ENCODE measurements around the gene CHST4.

The CHST4 gene

DNA sequence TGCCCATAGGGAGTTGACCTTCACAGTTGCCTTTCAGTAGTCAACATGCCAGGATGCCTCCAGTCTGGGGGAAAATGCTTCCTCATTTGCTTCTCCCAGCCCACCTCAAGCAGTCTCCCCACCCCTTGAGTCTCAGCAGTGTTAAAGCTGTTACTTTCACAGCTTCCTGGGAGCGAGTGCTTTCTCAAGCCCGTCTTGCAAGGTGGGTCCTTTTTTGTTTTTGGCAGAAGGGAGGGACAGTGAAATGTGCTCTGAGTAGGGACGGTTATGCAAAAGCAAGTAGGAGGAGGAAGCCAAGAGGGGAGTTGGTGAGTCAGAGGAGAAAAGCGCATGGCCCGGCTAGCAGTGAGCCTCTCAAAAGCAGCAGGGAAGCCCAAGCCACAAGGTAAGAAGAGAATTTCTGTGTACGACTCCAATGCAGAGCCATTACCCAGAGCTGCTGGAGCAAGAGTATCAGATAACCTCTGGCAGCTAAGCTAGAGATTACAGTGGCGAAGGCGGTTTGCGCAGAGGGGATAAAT lies at the start of gene CHST4:
CHST4 (plus strand) TSS at position 316 of the 521 bp plus-strand sequence. CDS start 10,252 bp downstream, outside the sequence.
- Histone ChIP-seq H3K36me3 (ENCODE audit: control insufficient read depth, insufficient read depth, low read length) (no peaks in the 10 kb centered on the region), H3K27ac (ENCODE audit: low read length) (peak within 1 kb of the TSS; percentile 32), H3K4me1 (ENCODE audit: control insufficient read depth, insufficient read depth, low read length) (peaks cover 6% of the 10 kb centered on the region; the same call in 1 of the 2 replicates), H3K27me3 (ENCODE audit: control insufficient read depth, insufficient read depth, low read length) (no peaks in the 10 kb centered on the region), H3K4me3 (ENCODE audit: low read length) (peak within 1 kb of the TSS; percentile 4; the same call in 1 of the 2 replicates), H3K9me3 (ENCODE audit: control insufficient read depth, insufficient read depth, low read length) (no peaks in the 10 kb centered on the region)
- DNase-seq (ENCODE audit: low read depth, low spot score) = peak; percentile 76
- no CpG with 5 or more reads among the region's 9 CpGs for WGBS (ENCODE audit: insufficient coverage, insufficient read length)

DNA sequence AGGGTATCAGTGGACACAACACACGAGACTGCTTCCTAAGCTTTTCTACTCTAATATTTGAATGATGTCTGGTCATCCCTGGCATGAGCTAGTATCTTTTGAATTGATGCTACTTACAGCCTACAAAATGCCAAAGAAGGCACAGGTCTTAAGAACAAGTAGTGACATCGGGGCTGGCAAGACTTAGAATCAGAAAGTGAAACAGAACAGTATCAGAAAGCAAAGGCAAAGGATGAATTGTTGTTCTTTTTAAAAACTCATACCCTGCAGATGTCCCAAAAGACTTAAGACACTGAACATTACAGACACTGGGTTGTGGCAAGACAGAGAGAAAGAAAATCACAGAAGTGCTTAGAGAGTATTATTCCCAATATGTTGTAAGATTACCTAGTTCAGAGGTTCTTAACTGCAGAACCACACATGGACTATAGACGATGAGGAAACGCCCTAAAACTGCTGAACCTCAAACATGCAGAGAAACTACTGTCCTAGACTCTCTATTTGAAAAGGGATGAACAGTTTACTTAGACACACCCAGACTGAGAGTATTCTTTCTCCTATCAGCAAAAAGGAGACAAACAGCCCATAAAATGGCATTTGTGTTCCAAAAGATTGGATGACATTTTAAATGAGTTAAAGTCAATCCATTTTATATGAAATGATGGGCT lies 49.6 kb upstream of the CHST4 start:
- no CpG with 5 or more reads among the region's 4 CpGs for WGBS (ENCODE audit: insufficient coverage, insufficient read length)
- H3K4me3 ChIP-seq (ENCODE audit: low read length) = no peak overlapping the region
- no peaks in the 10 kb centered on the region for H3K27me3 ChIP-seq (ENCODE audit: control insufficient read depth, insufficient read depth, low read length)
- H3K27ac ChIP-seq (ENCODE audit: low read length) = no peak overlapping the region
- no peak for DNase-seq (ENCODE audit: low read depth, low spot score)
- H3K36me3 ChIP-seq (ENCODE audit: control insufficient read depth, insufficient read depth, low read length) = peaks cover 2% of the 10 kb centered on the region; the same call in 1 of the 2 replicates
- H3K9me3 ChIP-seq (ENCODE audit: control insufficient read depth, insufficient read depth, low read length) = no peaks in the 10 kb centered on the region
- no peaks in the 10 kb centered on the region for H3K4me1 ChIP-seq (ENCODE audit: control insufficient read depth, insufficient read depth, low read length)

DNA sequence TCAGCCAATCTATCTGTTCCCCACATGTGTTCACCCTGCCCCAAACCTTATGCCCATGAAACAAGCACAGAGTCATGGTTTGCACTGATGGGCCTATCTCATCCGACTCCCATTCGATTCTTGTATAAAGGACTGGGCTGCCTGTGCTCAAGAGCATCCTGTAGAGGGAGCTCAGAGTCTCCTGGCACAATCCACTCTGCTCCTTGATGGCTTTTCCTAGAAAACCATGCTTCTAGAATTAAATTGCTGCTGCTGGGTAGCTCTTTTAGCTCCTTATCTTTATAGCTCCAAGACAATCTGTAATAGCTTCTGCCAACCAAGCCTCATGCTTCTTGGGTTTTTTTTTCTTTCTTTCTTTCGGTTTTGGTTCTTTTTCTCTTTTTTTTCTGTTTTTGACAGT lies 46.8 kb upstream of the CHST4 start:
- H3K4me3 ChIP-seq (ENCODE audit: low read length) = no peak overlapping the region
- DNase-seq (ENCODE audit: low read depth, low spot score) = no peak
- H3K36me3 ChIP-seq (ENCODE audit: control insufficient read depth, insufficient read depth, low read length) = peaks cover 2% of the 10 kb centered on the region; the same call in 1 of the 2 replicates
- no peaks in the 10 kb centered on the region for H3K9me3 ChIP-seq (ENCODE audit: control insufficient read depth, insufficient read depth, low read length)
- H3K27ac ChIP-seq (ENCODE audit: low read length) = no peak overlapping the region
- H3K27me3 ChIP-seq (ENCODE audit: control insufficient read depth, insufficient read depth, low read length) = no peaks in the 10 kb centered on the region
- H3K4me1 ChIP-seq (ENCODE audit: control insufficient read depth, insufficient read depth, low read length) = no peaks in the 10 kb centered on the region
- WGBS (ENCODE audit: insufficient coverage, insufficient read length) = no CpG with 5 or more reads among the region's 3 CpGs

DNA sequence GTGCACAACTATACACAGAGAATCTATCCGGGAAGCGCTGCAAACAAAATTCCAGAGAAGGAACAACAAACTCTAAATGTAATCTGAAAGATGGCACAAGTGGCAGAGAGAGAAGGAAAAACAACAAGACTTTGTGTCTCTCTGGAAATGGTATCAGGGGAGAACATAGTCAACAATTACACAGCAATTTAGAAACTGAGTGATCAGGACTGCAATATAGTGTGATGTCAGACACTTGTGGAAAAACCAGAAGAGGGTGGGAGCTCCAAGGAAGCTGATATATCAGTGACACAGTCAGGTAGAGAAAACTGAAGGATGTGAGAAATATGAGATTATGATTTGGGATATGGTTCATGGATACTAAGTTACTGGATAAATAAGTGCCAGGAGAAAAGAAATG lies 45.3 kb upstream of the CHST4 start:
- Histone ChIP-seq H3K36me3 (ENCODE audit: control insufficient read depth, insufficient read depth, low read length) (peaks cover 2% of the 10 kb centered on the region; the same call in 1 of the 2 replicates), H3K4me1 (ENCODE audit: control insufficient read depth, insufficient read depth, low read length) (no peaks in the 10 kb centered on the region), H3K27ac (ENCODE audit: low read length) (no peak overlapping the region), H3K4me3 (ENCODE audit: low read length) (no peak overlapping the region), H3K9me3 (ENCODE audit: control insufficient read depth, insufficient read depth, low read length) (no peaks in the 10 kb centered on the region), H3K27me3 (ENCODE audit: control insufficient read depth, insufficient read depth, low read length) (no peaks in the 10 kb centered on the region)
- DNase-seq (ENCODE audit: low read depth, low spot score) = no peak
- WGBS (ENCODE audit: insufficient coverage, insufficient read length) = no CpG with 5 or more reads among the region's 2 CpGs

DNA sequence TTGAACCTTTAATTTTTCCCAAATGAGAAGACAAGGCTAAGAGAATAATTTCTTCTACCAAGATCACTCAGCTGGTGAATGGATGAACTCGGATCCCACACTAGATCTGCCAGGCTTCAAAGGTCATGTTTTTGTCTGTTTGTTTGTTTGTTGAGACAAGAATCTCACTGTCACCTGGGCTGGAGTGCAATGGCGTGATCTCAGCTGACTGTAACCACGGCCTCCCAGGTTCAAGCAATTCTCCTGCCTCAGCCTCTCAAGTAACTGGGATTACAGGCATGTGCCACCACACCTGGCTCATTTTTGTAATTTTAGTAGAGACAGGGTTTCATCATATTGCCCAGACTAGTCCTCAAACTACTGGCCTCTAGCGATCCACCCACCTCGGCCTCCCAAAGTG lies 43.7 kb upstream of the CHST4 start:
- no peaks in the 10 kb centered on the region for H3K27me3 ChIP-seq (ENCODE audit: control insufficient read depth, insufficient read depth, low read length)
- no peak for DNase-seq (ENCODE audit: low read depth, low spot score)
- H3K4me1 ChIP-seq (ENCODE audit: control insufficient read depth, insufficient read depth, low read length) = no peaks in the 10 kb centered on the region
- no CpG with 5 or more reads among the region's 5 CpGs for WGBS (ENCODE audit: insufficient coverage, insufficient read length)
- no peaks in the 10 kb centered on the region for H3K9me3 ChIP-seq (ENCODE audit: control insufficient read depth, insufficient read depth, low read length)
- no peak overlapping the region for H3K4me3 ChIP-seq (ENCODE audit: low read length)
- H3K36me3 ChIP-seq (ENCODE audit: control insufficient read depth, insufficient read depth, low read length) = peaks cover 2% of the 10 kb centered on the region; the same call in 1 of the 2 replicates
- no peak overlapping the region for H3K27ac ChIP-seq (ENCODE audit: low read length)

DNA sequence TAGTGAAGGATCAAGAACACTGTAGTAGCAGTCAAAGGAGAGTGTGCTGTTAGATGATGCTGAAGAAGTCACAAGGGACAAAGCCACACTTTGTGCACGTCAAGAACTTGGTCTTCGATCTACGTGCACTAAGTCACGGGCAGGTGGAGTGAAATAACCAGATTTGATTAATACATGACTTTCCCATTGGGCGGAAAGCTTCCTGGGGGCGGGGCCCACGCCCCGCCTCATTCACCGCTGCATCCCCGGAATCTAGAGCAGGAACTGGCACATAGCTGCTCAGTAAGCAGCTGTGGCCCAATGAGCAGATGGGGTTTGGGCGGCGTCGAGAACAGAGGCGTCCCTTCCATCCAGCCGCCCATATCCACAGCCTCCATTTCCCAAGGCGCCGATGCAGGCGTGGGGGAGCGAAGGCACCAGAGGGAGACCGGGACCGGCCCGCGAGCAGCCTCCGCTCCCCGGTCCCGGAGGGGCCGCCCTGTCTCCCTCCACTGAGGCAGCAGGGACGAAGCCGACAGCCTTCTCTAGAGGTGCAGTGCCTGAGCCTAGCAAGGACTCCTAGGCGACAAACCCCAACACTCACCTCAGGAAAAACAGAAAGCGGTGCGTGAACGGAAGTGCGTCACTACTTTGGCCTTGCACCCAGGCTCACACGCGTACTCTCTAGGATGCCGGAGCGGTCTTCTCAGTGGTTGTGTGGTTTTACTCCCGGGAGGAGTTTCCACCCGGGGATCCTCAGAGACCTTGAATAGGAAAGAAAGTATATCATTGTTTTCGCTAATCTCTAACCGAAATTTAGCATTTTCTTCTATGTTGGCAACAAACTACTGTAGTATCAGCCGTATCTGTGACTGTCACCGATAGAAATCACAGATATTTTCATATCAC lies 42.0 kb upstream of the CHST4 start:
- WGBS (ENCODE audit: insufficient coverage, insufficient read length) = no CpG with 5 or more reads among the region's 44 CpGs
- Histone ChIP-seq H3K27ac (ENCODE audit: low read length) (no peak overlapping the region), H3K9me3 (ENCODE audit: control insufficient read depth, insufficient read depth, low read length) (no peaks in the 10 kb centered on the region), H3K36me3 (ENCODE audit: control insufficient read depth, insufficient read depth, low read length) (no peaks in the 10 kb centered on the region), H3K4me1 (ENCODE audit: control insufficient read depth, insufficient read depth, low read length) (no peaks in the 10 kb centered on the region), H3K4me3 (ENCODE audit: low read length) (peak overlapping the region; percentile 97), H3K27me3 (ENCODE audit: control insufficient read depth, insufficient read depth, low read length) (no peaks in the 10 kb centered on the region)
- no peak for DNase-seq (ENCODE audit: low read depth, low spot score)

DNA sequence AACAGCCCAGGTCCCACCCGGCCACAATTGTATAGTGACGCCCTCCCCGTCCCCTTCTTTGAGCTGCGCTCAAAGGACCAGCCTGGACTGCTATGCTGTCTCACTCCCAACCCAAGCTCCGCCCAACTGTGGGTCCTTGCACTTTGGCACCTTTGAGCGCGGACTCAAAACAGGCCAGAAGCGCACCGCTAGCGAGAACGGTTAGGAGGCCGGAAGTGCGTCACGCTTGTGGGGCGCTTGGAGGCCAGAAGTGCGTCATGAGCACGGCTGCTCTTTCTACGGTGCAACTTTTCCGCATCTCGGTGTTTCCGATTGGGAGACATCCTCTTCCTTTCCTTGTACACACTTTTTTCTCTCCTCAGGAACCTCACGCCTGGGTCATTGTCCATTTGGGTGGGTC lies 37.1 kb upstream of the CHST4 start, which contains the start of gene ZNF19:
ZNF19 (minus strand) TSS at position 203 of the 400 bp plus-strand sequence. CDS start 7,210 bp downstream, outside the sequence.
- no peak within 1 kb of the TSS for H3K4me3 ChIP-seq (ENCODE audit: low read length)

DNA sequence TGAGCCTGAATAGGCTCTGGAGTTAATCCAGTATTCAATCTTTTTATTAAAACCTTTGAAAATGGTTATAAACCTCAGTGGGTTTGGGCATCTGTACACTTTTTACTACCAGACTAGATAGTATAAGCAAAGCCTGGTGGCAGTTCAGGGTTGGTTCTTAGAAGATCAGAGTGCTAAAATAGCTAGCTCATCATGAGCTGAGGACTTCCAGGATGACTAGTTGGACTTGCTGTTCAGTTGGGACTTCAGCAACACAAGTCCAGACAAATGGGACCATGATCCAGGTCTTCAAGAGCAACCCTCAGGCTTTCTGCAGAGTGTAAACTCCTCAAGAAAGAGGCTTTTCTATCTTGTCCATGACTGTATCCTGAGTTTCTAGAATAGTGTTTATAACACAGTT lies 35.9 kb upstream of the CHST4 start:
- H3K36me3 ChIP-seq (ENCODE audit: control insufficient read depth, insufficient read depth, low read length) = no peaks in the 10 kb centered on the region
- no peak overlapping the region for H3K4me3 ChIP-seq (ENCODE audit: low read length)
- no peaks in the 10 kb centered on the region for H3K27me3 ChIP-seq (ENCODE audit: control insufficient read depth, insufficient read depth, low read length)
- H3K27ac ChIP-seq (ENCODE audit: low read length) = no peak overlapping the region
- H3K4me1 ChIP-seq (ENCODE audit: control insufficient read depth, insufficient read depth, low read length) = no peaks in the 10 kb centered on the region
- no peak for DNase-seq (ENCODE audit: low read depth, low spot score)
- H3K9me3 ChIP-seq (ENCODE audit: control insufficient read depth, insufficient read depth, low read length) = no peaks in the 10 kb centered on the region

More for the DNA sequence above, 37.1 kb upstream of the CHST4 start, which contains the start of gene ZNF19:
- H3K9me3 ChIP-seq (ENCODE audit: control insufficient read depth, insufficient read depth, low read length) = no peaks in the 10 kb centered on the region
- no peak within 1 kb of the TSS for H3K27ac ChIP-seq (ENCODE audit: low read length)
- no peaks in the 10 kb centered on the region for H3K27me3 ChIP-seq (ENCODE audit: control insufficient read depth, insufficient read depth, low read length)
- no peaks in the 10 kb centered on the region for H3K4me1 ChIP-seq (ENCODE audit: control insufficient read depth, insufficient read depth, low read length)
- no CpG with 5 or more reads among the region's 22 CpGs for WGBS (ENCODE audit: insufficient coverage, insufficient read length)
- no peaks in the 10 kb centered on the region for H3K36me3 ChIP-seq (ENCODE audit: control insufficient read depth, insufficient read depth, low read length)
- no peak for DNase-seq (ENCODE audit: low read depth, low spot score)

DNA sequence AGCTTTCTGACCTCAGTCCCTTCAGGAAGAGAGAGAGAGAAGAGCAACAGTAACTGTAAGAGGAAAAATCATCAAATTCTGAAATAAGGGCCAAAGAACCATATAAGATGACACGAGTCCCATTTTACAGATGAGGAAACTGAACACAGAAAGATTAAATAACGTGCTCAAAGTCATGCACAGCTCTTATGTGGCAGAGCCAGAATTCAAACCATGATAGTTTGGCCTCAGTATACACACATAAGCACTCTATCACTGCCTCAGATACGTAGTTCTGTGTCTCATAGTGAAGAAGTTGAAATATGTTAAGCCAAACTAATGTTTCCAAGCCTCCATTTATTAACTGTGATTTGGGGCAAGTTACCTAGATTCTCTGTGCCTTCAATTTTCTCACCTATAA lies 35.2 kb upstream of the CHST4 start:
- Histone ChIP-seq H3K4me3 (ENCODE audit: low read length) (no peak overlapping the region), H3K4me1 (ENCODE audit: control insufficient read depth, insufficient read depth, low read length) (no peaks in the 10 kb centered on the region), H3K36me3 (ENCODE audit: control insufficient read depth, insufficient read depth, low read length) (no peaks in the 10 kb centered on the region), H3K27me3 (ENCODE audit: control insufficient read depth, insufficient read depth, low read length) (no peaks in the 10 kb centered on the region), H3K9me3 (ENCODE audit: control insufficient read depth, insufficient read depth, low read length) (no peaks in the 10 kb centered on the region), H3K27ac (ENCODE audit: low read length) (no peak overlapping the region)
- no peak for DNase-seq (ENCODE audit: low read depth, low spot score)
- no CpG with 5 or more reads among the region's 3 CpGs for WGBS (ENCODE audit: insufficient coverage, insufficient read length)

DNA sequence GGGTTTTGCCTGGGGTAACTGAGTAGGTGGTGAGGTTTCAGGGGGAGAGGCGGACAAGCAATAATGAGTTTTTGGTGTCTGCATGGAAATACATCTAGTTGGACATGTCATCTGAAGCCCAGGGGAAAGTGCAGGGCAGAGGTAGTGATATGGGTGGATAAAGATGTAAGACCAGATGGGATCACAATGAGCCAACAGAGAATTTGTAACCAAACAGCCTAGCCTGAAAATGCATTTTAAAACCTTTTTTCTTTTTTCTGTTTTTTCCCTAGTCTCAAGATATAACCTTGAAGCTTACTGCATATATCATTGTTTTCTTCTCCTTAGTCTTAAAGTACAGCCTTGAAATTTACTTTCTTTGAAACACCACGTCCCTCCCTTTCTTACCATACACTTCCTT lies 33.4 kb upstream of the CHST4 start:
- no peaks in the 10 kb centered on the region for H3K9me3 ChIP-seq (ENCODE audit: control insufficient read depth, insufficient read depth, low read length)
- H3K27me3 ChIP-seq (ENCODE audit: control insufficient read depth, insufficient read depth, low read length) = no peaks in the 10 kb centered on the region
- no peak for DNase-seq (ENCODE audit: low read depth, low spot score)
- no peaks in the 10 kb centered on the region for H3K36me3 ChIP-seq (ENCODE audit: control insufficient read depth, insufficient read depth, low read length)
- no peaks in the 10 kb centered on the region for H3K4me1 ChIP-seq (ENCODE audit: control insufficient read depth, insufficient read depth, low read length)
- 100% methylated on average over 1 of the region's 2 CpGs for WGBS (ENCODE audit: insufficient coverage, insufficient read length)
- H3K27ac ChIP-seq (ENCODE audit: low read length) = no peak overlapping the region
- no peak overlapping the region for H3K4me3 ChIP-seq (ENCODE audit: low read length)

Data from iPS DF 6.9 (cell line).